ENCODE measurements around the gene DAO. TPM values are rescaled to one million over a fixed set of nuclear protein-coding genes. Genes with fewer than 3 reads are reported as not detected.
A peak's percentile ranks its signal among the peaks of the same experiment; 100 is the strongest.
"Not testable (repeated sequence)": the region's sequence is repeated elsewhere in the genome, so short reads cannot be mapped to it uniquely, and the experiment has no call there.

DAO gene
- total RNA-seq, 1 donor from 2014 or later: 0.41 TPM

DNA sequence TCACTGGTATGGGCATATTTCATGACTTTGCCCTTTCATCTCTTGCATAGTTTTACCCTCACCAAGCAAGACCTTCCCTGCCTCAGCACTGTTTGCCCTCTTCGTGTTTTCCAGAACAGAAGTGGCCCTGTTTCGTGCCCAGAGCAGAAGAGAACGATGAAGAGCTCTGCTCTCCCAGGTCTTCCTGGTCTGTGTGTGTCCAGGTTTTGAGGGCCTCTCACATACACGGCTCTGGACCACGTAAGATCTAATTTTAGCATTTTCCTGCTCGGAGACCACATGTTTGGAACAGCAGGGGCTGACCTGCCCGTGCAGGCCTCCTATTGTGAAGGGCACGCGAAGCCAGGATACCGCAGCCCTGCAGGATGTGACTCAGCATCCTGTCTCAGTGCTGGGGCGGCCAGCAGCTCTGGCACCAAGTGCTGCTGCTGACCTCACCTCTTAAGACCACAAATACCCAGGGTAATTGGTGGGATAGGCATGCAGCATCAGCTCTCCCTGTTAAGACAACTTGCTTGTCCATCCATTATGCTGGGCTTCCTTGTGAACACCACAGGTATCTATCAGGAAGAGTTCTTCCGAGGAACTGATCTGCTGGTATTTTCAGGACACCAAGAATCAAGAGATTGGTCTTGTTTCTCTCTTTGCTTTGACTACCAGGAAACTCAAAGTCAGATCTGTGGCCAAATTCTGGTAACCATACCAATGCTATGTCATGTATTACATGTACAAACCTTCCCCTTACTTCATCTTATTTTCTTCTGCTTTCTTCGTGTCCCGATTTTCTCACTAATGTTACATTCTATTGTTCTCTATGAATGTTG, 41.5 kb upstream of the DAO start:
- Mint-ChIP-seq H3K36me3 (ENCODE audit: low read depth, unreplicated experiment) (peaks cover 54% of the 10 kb centered on the region), H3K4me1 (ENCODE audit: unreplicated experiment) (peaks cover 67% of the 10 kb centered on the region), H3K27me3 (ENCODE audit: unreplicated experiment) (no peaks in the 10 kb centered on the region), H3K4me3 (ENCODE audit: unreplicated experiment) (peak overlapping the region; percentile 81), H3K27ac (ENCODE audit: unreplicated experiment) (peak overlapping the region; percentile 100), H3K9me3 (ENCODE audit: unreplicated experiment) (no peaks in the 10 kb centered on the region)
- peak; percentile 84 for DNase-seq (ENCODE audit: low spot score)
- TF ChIP-seq CTCF (IDR thresholded peaks at IDR 0.05; ENCODE audit: unreplicated experiment): no peak

- no peak for DNase-seq (ENCODE audit: low spot score)
- peaks cover 51% of the 10 kb centered on the region for H3K36me3 Mint-ChIP-seq (ENCODE audit: low read depth, unreplicated experiment)
- H3K9me3 Mint-ChIP-seq (ENCODE audit: unreplicated experiment): no peaks in the 10 kb centered on the region
- peak overlapping the region; percentile 100 for H3K27ac Mint-ChIP-seq (ENCODE audit: unreplicated experiment)
- no peaks in the 10 kb centered on the region for H3K27me3 Mint-ChIP-seq (ENCODE audit: unreplicated experiment)
- peaks cover 72% of the 10 kb centered on the region for H3K4me1 Mint-ChIP-seq (ENCODE audit: unreplicated experiment)
- TF ChIP-seq CTCF (IDR thresholded peaks at IDR 0.05; ENCODE audit: unreplicated experiment): no peak
- H3K4me3 Mint-ChIP-seq (ENCODE audit: unreplicated experiment): peak overlapping the region; percentile 26
These were observed 40.6 kb upstream of the DAO start for GRCh38 chr12:108839018-108839889.

DNA sequence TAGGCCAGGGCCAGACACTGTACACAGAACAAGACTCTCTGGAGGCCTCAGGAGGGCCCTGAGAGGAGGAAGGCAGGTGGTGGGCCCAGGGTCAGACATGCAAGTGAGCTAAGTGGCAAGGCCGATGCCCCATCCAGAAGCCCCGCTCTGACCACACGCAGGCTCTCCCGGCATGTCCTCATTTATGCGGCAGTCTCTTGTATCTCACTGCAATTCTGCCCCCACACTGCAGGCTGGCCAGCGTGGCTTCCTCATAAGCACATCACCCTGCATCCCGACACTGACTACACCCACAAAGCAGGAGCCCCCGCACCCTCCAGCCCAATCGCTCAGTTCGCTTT, 40.0 kb upstream of the DAO start:
- Mint-ChIP-seq H3K9me3 (ENCODE audit: unreplicated experiment) (no peaks in the 10 kb centered on the region), H3K27ac (ENCODE audit: unreplicated experiment) (peak overlapping the region; percentile 100), H3K4me3 (ENCODE audit: unreplicated experiment) (no peak overlapping the region), H3K36me3 (ENCODE audit: low read depth, unreplicated experiment) (peaks cover 49% of the 10 kb centered on the region), H3K27me3 (ENCODE audit: unreplicated experiment) (no peaks in the 10 kb centered on the region), H3K4me1 (ENCODE audit: unreplicated experiment) (peaks cover 68% of the 10 kb centered on the region)
- no peak for DNase-seq (ENCODE audit: low spot score)
- no peak for TF ChIP-seq CTCF (IDR thresholded peaks at IDR 0.05; ENCODE audit: unreplicated experiment)

DNA sequence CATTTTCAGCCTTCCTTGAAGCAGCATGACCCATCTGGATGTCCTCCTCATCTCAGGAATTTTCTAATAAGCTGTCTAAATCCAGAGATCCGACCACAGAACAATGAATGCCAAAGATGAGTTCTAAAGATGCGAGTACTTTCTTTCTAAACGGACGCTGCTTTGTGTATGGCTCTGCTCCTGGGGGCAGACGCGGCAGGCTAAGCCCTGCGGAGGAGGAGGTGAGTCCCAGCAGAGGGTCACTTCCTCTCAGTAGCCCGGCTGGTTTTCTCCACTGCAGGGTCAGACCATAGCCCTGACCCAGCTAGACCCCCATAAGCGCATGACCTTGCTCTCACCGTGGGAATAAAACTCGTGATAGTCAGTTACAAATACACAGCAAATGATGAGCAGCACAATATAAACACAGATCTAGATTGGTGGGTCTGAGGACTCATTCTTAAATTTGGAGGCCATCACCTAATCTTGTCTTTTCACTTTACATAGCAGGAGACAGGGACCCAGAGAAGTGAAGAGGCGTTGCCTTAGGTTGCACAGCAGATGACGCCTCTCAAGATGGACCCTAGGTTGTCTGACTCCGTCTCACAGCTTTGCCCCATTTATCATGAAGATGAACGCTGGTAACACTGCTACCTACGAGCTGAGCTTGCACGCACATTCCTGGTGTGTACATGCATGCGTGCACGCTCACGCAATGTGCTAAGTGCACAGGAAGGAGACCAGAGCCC, 39.1 kb upstream of the DAO start:
- peaks cover 61% of the 10 kb centered on the region for H3K4me1 Mint-ChIP-seq (ENCODE audit: unreplicated experiment)
- no peak for DNase-seq (ENCODE audit: low spot score)
- peak overlapping the region; percentile 54 for H3K27ac Mint-ChIP-seq (ENCODE audit: unreplicated experiment)
- H3K36me3 Mint-ChIP-seq (ENCODE audit: low read depth, unreplicated experiment): peaks cover 56% of the 10 kb centered on the region
- no peaks in the 10 kb centered on the region for H3K27me3 Mint-ChIP-seq (ENCODE audit: unreplicated experiment)
- TF ChIP-seq CTCF (IDR thresholded peaks at IDR 0.05; ENCODE audit: unreplicated experiment): no peak
- H3K4me3 Mint-ChIP-seq (ENCODE audit: unreplicated experiment): no peak overlapping the region
- no peaks in the 10 kb centered on the region for H3K9me3 Mint-ChIP-seq (ENCODE audit: unreplicated experiment)

DNA sequence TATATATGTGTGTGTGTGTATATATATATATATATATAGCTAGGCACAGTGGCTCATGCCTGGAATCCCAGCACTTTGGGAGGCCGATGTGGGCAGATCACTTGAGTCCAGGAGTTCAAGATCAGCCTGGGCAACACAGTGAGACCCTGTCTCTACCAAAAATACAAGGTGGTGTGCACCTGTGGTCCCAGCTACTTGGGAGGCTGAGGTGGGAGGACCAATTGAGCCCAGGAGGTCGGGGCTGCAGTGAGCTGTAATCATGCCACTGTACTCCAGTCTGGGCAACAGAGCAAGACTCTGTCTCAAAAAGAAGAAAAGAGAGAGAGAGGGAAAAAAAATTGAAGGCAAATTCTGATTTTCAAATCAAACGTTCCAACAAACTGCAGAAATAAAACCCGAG, 38.1 kb upstream of the DAO start:
- Mint-ChIP-seq H3K4me1 (ENCODE audit: unreplicated experiment) (peaks cover 56% of the 10 kb centered on the region), H3K36me3 (ENCODE audit: low read depth, unreplicated experiment) (peaks cover 62% of the 10 kb centered on the region)
- not testable (repeated sequence) for H3K27me3 Mint-ChIP-seq (ENCODE audit: unreplicated experiment); H3K27ac Mint-ChIP-seq (ENCODE audit: unreplicated experiment); DNase-seq (ENCODE audit: low spot score); H3K4me3 Mint-ChIP-seq (ENCODE audit: unreplicated experiment); H3K9me3 Mint-ChIP-seq (ENCODE audit: unreplicated experiment)

All from endothelial cell (in vitro differentiated cells).